Measurements from ENCODE around the gene GPC5.

- no peak for TF ChIP-seq YY1 (IDR thresholded peaks at IDR 0.05; ENCODE audit: low read depth)
- TF ChIP-seq TAF1 (IDR thresholded peaks at IDR 0.05; ENCODE audit: low read depth), result no peak
- no peak for TF ChIP-seq TCF12 (IDR thresholded peaks at IDR 0.05; ENCODE audit: low read depth)
- no peak for TF ChIP-seq ZBTB7A (IDR thresholded peaks at IDR 0.05; ENCODE audit: low read depth)
- TF ChIP-seq MAX (IDR thresholded peaks at IDR 0.05), result no peak
- no peak for TF ChIP-seq REST (IDR thresholded peaks at IDR 0.05; ENCODE audit: low read depth)
- TF ChIP-seq EP300 (IDR thresholded peaks at IDR 0.05; ENCODE audit: borderline replicate concordance), result no peak
Measured at GRCh38 chr13:92315265-92315664, 916.8 kb downstream of the GPC5 start.
